Activated naive CD4-positive, alpha-beta T cell treated with anti-CD3 and anti-CD28 coated beads for 36 hours (primary cell): Measurements from ENCODE around the gene DIP2A. TPM values are rescaled to one million over a fixed set of nuclear protein-coding genes. Genes with fewer than 3 reads are reported as not detected.
"Not testable (repeated sequence)": the region's sequence is repeated elsewhere in the genome, so short reads cannot be mapped to it uniquely, and the experiment has no call there.

Experiments used
- CTCF ChIA-PET: fragments of 350-600 bp; sonication (Branson Sonifier 250); formaldehyde crosslinking; loops from one replicate; lab custom pipeline; 2021; ENCODE audit warnings: antibody characterized with exemption; lab: Charles Lee
- DNase-seq: peaks from one replicate; pipeline ENCODE4 v3.0.0-alpha.2; 2020
- H3K27ac Mint-ChIP-seq: one replicate; pipeline ENCODE4 v1.8.0; 2021; ENCODE audit warnings: mild to moderate bottlenecking, mixed read lengths
- H3K27me3 Mint-ChIP-seq: one replicate; pipeline ENCODE4 v1.8.0; 2021; ENCODE audit warnings: low read depth, mixed read lengths
- H3K36me3 Mint-ChIP-seq: one replicate; pipeline ENCODE4 v1.8.0; 2021; ENCODE audit warnings: low read depth, mixed read lengths
- H3K4me1 Mint-ChIP-seq: one replicate; pipeline ENCODE4 v1.8.0; 2021; ENCODE audit warnings: low read depth, mixed read lengths
- H3K4me3 Mint-ChIP-seq: one replicate; pipeline ENCODE4 v1.8.0; 2021; ENCODE audit warnings: mild to moderate bottlenecking, moderate library complexity, mixed read lengths
- H3K9me3 Mint-ChIP-seq: one replicate; pipeline ENCODE4 v1.8.0; 2021; ENCODE audit warnings: mixed read lengths
- intact Hi-C: fragments of 100-400 bp; cut with micrococcal nuclease; formaldehyde crosslinking; loops from one replicate; pipeline ENCODE4 v1.15.1; 2023
- total RNA-seq, 2 experiments: library from RNA; stranded (reverse); gene quantifications; one replicate each; pipeline ENCODE4 v1.2.3, GENCODE V29; 2021

The DIP2A gene
- total RNA-seq, 2 experiments from 2014 or later: 31.4 to 32.7 TPM

DNA sequence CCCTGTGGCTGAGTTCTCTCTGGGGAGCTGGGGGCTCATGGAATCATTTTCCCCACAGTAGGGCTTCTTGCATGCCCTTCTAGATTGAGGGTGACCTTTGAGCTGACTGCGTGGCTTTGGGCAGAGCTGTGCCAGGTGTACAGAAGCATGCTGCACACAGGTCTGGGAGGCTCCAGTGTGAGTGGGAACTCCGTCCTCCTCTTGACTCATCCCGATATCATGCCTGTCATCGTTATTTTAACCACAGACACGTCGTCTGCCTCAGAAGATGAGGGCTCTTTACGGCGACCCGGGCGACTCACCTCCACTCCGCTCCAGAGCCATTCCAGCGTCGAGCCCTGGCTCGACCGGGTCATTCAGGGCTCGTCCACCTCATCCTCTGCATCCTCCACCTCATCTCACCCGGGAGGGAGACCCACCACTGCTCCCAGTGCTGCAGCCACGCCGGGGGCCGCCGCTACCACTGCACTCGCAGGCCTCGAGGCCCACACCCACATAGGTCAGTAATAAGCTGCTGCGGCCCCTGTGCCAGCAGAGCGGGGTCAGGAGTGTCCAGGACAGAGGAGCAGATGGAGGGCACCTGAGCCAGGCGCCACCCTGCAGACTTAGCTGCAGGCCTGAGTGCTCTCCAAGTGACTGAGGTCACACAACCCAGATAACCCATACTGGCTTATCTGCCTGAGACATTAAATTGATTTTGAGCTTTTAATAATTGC, 39.8 kb downstream of the DIP2A start:
- Mint-ChIP-seq H3K4me3 (no peak overlapping the region), H3K4me1 (peaks cover 26% of the 10 kb centered on the region), H3K27ac (no peak overlapping the region), H3K36me3 (peaks cover 27% of the 10 kb centered on the region), H3K27me3 (no peaks in the 10 kb centered on the region), H3K9me3 (no peaks in the 10 kb centered on the region)
- CTCF ChIA-PET: no interaction called here
- intact Hi-C loops: no loop called here
- no peak for DNase-seq

DNA sequence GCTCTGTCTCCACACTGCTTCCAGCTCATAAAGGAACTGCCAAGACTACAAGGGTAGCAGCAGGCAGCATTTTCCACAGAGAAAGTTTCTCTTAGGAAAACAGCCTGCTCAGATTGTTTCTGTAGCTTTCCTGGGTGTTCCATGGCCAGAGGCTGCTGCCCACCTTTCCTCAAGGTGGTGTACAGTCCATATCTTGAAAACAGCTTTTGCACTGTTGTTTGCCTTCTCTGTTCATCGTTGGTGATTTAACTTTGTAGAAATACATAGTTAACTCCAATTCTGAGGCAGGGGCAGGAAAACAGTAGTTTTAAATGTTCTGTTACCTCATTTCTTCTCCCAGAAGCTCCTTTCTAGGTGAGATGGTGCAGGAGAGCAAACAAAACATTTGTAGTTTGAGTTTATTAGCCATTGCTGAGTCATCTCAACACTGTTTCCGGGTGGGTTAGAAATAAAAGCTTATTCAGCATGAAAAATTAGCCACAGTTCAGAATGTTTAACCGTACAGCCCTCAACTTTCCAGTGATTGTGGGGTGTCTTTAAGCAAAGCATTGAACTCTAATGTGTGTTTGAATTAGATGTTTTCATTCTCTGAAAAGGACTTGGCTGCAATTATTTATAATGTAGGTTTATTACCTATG, 41.7 kb downstream of the DIP2A start:
- CTCF ChIA-PET: interaction anchor here (1.4 to 2.1 kb wide), 2 partner anchors 32 to 119 kb away, joined by 3 to 6 read pairs; no protein-coding TSS in a partner anchor
- no peaks in the 10 kb centered on the region for H3K27me3 Mint-ChIP-seq
- H3K4me1 Mint-ChIP-seq: peaks cover 22% of the 10 kb centered on the region
- no peak overlapping the region for H3K4me3 Mint-ChIP-seq
- intact Hi-C loops: no loop called here
- H3K36me3 Mint-ChIP-seq: peaks cover 23% of the 10 kb centered on the region
- H3K27ac Mint-ChIP-seq: peak overlapping the region; percentile 11
- no peaks in the 10 kb centered on the region for H3K9me3 Mint-ChIP-seq
- no peak for DNase-seq

- peaks cover 19% of the 10 kb centered on the region for H3K4me1 Mint-ChIP-seq
- no peak overlapping the region for H3K27ac Mint-ChIP-seq
- no peaks in the 10 kb centered on the region for H3K9me3 Mint-ChIP-seq
- H3K27me3 Mint-ChIP-seq: no peaks in the 10 kb centered on the region
- peaks cover 18% of the 10 kb centered on the region for H3K36me3 Mint-ChIP-seq
- no peak overlapping the region for H3K4me3 Mint-ChIP-seq
- no peak for DNase-seq
- CTCF ChIA-PET: no interaction called here
- intact Hi-C loops: no loop called here
Measured at GRCh38 chr21:46503922-46504550, 45.3 kb downstream of the DIP2A start.

GRCh38 chr21:46504666-46505065, 46.0 kb downstream of the DIP2A start:
- DNase-seq: no peak
- Mint-ChIP-seq H3K36me3 (peaks cover 19% of the 10 kb centered on the region), H3K4me1 (peaks cover 14% of the 10 kb centered on the region), H3K4me3 (no peak overlapping the region), H3K27me3 (no peaks in the 10 kb centered on the region), H3K9me3 (no peaks in the 10 kb centered on the region), H3K27ac (no peak overlapping the region)
- intact Hi-C loops: no loop called here
- CTCF ChIA-PET: no interaction called here

DNA sequence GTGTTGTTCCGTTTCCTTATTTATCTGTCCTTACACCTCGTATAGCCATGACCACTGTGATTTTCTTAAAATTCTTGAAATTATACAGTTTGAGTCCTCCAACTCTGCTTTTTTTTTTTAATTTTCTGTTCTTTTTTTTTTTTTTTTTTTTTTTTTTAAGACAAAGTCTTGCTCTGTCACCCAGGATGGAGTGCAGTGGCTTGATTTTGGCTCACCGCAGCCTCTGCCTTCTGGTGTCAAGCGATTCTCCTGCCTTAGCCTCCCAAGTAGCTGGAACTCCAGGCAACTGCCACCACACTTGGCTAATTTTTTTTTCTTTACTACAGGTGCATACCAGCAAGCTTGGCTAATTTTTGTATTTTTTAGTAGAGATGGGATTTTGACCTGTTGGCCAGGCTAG, 48.9 kb downstream of the DIP2A start:
- DNase-seq: no peak
- Mint-ChIP-seq H3K27ac (no peak overlapping the region), H3K36me3 (peaks cover 27% of the 10 kb centered on the region), H3K4me3 (no peak overlapping the region), H3K27me3 (no peaks in the 10 kb centered on the region), H3K9me3 (no peaks in the 10 kb centered on the region), H3K4me1 (peaks cover 1% of the 10 kb centered on the region)
- intact Hi-C loops: no loop called here
- CTCF ChIA-PET: no interaction called here

- peaks cover 20% of the 10 kb centered on the region for H3K36me3 Mint-ChIP-seq
- H3K4me3 Mint-ChIP-seq: no peak overlapping the region
- H3K27me3 Mint-ChIP-seq: no peaks in the 10 kb centered on the region
- no peaks in the 10 kb centered on the region for H3K9me3 Mint-ChIP-seq
- H3K4me1 Mint-ChIP-seq: peaks cover 6% of the 10 kb centered on the region
- no peak overlapping the region for H3K27ac Mint-ChIP-seq
- CTCF ChIA-PET: no interaction called here
- DNase-seq: no peak
- intact Hi-C loops: no loop called here
Measured at GRCh38 chr21:46509741-46510502, 51.2 kb downstream of the DIP2A start.

DNA sequence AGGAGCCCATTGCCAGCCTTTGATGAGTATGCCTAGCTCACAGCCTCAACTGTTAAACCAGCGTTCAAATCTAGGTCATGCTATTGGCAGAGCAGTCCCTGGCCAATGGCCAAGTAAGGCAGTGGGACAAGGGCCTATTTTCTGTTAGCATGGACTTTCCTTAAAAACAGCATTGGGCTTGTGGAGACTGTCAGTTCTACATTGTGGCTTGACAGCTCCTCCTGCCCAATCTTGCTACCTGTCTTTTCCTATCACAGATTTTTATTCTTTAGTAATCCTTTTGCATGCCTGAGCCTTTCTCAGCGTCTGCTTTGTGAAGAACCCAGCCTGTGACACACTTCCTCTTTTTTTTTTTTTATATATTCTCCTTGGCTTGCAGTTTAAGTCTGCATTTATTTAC, 56.4 kb downstream of the DIP2A start:
- Mint-ChIP-seq H3K4me1 (peaks cover 15% of the 10 kb centered on the region), H3K4me3 (no peak overlapping the region), H3K27ac (peak overlapping the region; percentile 41), H3K36me3 (peaks cover 25% of the 10 kb centered on the region), H3K9me3 (no peaks in the 10 kb centered on the region), H3K27me3 (no peaks in the 10 kb centered on the region)
- intact Hi-C loops: no loop called here
- peak; percentile 27 for DNase-seq
- CTCF ChIA-PET: interaction anchor here (0.6 to 0.8 kb wide), 2 partner anchors 17 to 317 kb away, joined by 3 to 5 read pairs; no protein-coding TSS in a partner anchor

- no peaks in the 10 kb centered on the region for H3K9me3 Mint-ChIP-seq
- H3K4me3 Mint-ChIP-seq: no peak overlapping the region
- intact Hi-C loops: no loop called here
- CTCF ChIA-PET: interaction anchor here (0.8 kb wide), 1 partner anchor 16 kb away, joined by 3 read pairs; no protein-coding TSS in a partner anchor
- peaks cover 15% of the 10 kb centered on the region for H3K4me1 Mint-ChIP-seq
- no peak overlapping the region for H3K27ac Mint-ChIP-seq
- no peak for DNase-seq
- peaks cover 24% of the 10 kb centered on the region for H3K36me3 Mint-ChIP-seq
- H3K27me3 Mint-ChIP-seq: no peaks in the 10 kb centered on the region
Measured at GRCh38 chr21:46516068-46516467, 57.4 kb downstream of the DIP2A start.

- no peak overlapping the region for H3K27ac Mint-ChIP-seq
- DNase-seq: no peak
- H3K4me1 Mint-ChIP-seq: peaks cover 15% of the 10 kb centered on the region
- intact Hi-C loops: no loop called here
- peaks cover 21% of the 10 kb centered on the region for H3K36me3 Mint-ChIP-seq
- H3K27me3 Mint-ChIP-seq: no peaks in the 10 kb centered on the region
- CTCF ChIA-PET: interaction anchor here (1.7 kb wide), 1 partner anchor 14 kb away, joined by 4 read pairs; no protein-coding TSS in a partner anchor
- H3K4me3 Mint-ChIP-seq: no peak overlapping the region
- no peaks in the 10 kb centered on the region for H3K9me3 Mint-ChIP-seq
Measured at GRCh38 chr21:46517361-46517760, 58.7 kb downstream of the DIP2A start.

DNA sequence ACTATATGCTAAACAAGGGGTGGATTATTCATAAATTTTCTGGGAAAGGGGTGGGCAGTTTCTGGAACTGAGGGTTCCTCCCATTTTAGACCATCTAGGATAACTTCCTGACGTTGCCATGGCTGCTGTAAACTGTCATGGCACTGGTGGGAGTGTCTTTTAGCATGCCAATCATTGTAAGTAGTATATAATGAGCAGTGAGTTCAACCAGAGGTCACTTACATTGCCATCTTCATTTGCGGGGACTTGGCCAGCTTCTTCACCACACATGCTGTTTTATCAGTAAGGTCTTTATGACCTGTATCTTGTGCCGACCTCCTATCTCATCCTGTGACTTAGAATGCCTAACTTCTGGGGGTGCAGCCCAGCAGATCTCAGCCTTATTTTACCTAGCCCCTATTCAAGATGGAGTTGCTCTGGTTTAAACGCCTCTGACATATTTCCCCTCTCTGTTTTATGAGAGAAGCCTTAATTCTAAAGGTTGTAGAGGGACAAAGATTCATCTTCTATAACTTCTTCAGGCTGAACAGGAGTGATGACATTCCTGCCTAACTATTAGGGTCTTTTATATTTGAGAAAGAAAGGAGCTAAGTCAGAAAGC, 60.4 kb downstream of the DIP2A start:
- peaks cover 22% of the 10 kb centered on the region for H3K36me3 Mint-ChIP-seq
- H3K27me3 Mint-ChIP-seq: no peaks in the 10 kb centered on the region
- DNase-seq: no peak
- CTCF ChIA-PET: interaction anchor here (1.7 kb wide), 1 partner anchor 13 kb away, joined by 4 read pairs; no protein-coding TSS in a partner anchor
- intact Hi-C loops: no loop called here
- no peak overlapping the region for H3K27ac Mint-ChIP-seq
- peaks cover 15% of the 10 kb centered on the region for H3K4me1 Mint-ChIP-seq
- H3K4me3 Mint-ChIP-seq: no peak overlapping the region
- no peaks in the 10 kb centered on the region for H3K9me3 Mint-ChIP-seq

- intact Hi-C loops, DNase-seq, H3K4me3 Mint-ChIP-seq, H3K9me3 Mint-ChIP-seq, H3K27me3 Mint-ChIP-seq, H3K27ac Mint-ChIP-seq: not testable (repeated sequence)
- CTCF ChIA-PET: interaction anchor here (0.6 kb wide), 1 partner anchor 43 kb away, joined by 3 read pairs; no protein-coding TSS in a partner anchor
- peaks cover 30% of the 10 kb centered on the region for H3K4me1 Mint-ChIP-seq
- peaks cover 12% of the 10 kb centered on the region for H3K36me3 Mint-ChIP-seq
Measured at GRCh38 chr21:46527393-46527792, 68.7 kb downstream of the DIP2A start.
